ENCODE data around the gene STARD13.

Gene STARD13

DNA sequence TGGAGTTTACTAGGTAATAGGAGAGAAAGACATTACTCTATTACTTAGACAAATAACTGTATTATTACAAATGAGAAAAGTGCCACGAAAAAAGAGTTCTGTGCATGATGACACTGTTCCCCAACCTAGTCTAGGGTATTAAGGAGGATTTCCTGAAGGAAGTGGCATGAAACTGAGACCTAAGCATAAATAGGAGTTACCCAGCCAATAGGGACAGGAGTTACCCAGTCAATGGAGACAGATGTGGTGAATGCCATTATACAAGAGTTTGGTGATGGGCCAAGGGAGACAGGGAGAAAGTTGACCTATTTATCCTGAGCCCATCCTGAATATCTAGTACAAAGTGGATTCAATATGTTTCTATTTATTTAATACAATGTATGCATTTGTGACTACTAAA lies 203.9 kb downstream of the STARD13 start:
- H3K9ac ChIP-seq (ENCODE audit: insufficient read length, low read depth) = no peak overlapping the region
- no peaks in the 10 kb centered on the region for H3K9me3 ChIP-seq (ENCODE audit: insufficient read depth, low read length)
- H3K4me1 ChIP-seq (ENCODE audit: insufficient read depth, insufficient read length) = no peaks in the 10 kb centered on the region
- no peak overlapping the region for H3K4me3 ChIP-seq (ENCODE audit: insufficient read length, low read depth)
- no peak for DNase-seq (ENCODE audit: low read depth, low spot score)
- no peaks in the 10 kb centered on the region for H3K36me3 ChIP-seq (ENCODE audit: insufficient read depth, insufficient read length, low read length)
- TF ChIP-seq ZNF274 (IDR thresholded peaks at IDR 0.05; ENCODE audit: low read depth, low read length) = no peak
- no peak for TF ChIP-seq YY1 (IDR thresholded peaks at IDR 0.05; ENCODE audit: insufficient read depth, insufficient read length)
- H3K27me3 ChIP-seq (ENCODE audit: insufficient read depth, insufficient read length) = no peaks in the 10 kb centered on the region

DNA sequence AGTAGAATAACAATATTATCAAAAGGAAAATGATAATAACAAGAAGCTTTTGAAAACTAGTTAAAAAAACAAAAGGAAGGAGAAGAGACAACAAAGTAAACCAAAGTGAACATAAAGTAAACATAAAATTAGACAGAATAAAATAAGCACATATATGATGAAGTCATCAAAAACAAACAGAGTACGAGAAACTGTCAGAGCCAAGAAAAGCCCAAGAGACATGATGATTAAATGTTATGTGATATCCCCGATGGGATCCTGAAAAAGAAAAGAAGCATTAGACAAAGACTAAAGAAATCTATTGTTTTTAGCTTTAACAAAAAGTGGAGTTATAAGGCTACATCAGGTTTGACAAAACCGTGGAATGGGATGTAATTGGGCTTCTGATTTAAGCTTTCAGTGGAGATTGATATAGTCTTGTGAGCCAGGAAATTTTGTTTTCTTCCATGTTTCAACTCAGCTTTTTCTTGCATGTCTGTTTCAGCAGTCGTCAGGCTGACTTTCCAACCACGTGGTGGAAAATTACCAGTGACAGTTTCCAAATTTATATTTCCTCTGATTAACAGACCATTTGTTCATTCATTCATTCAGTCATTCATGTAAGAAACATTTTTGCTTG lies 204.5 kb downstream of the STARD13 start:
- H3K27me3 ChIP-seq (ENCODE audit: insufficient read depth, insufficient read length) = no peaks in the 10 kb centered on the region
- TF ChIP-seq SUZ12 (IDR thresholded peaks at IDR 0.05; ENCODE audit: extremely low read depth, insufficient read depth, insufficient read length) = no peak
- no peak for TF ChIP-seq YY1 (IDR thresholded peaks at IDR 0.05; ENCODE audit: insufficient read depth, insufficient read length)
- no peak for TF ChIP-seq ZNF274 (IDR thresholded peaks at IDR 0.05; ENCODE audit: low read depth, low read length)
- no peak overlapping the region for H3K4me3 ChIP-seq (ENCODE audit: insufficient read length, low read depth)
- H3K9ac ChIP-seq (ENCODE audit: insufficient read length, low read depth) = no peak overlapping the region
- H3K36me3 ChIP-seq (ENCODE audit: insufficient read depth, insufficient read length, low read length) = no peaks in the 10 kb centered on the region
- no peaks in the 10 kb centered on the region for H3K9me3 ChIP-seq (ENCODE audit: insufficient read depth, low read length)
- no peaks in the 10 kb centered on the region for H3K4me1 ChIP-seq (ENCODE audit: insufficient read depth, insufficient read length)
- DNase-seq (ENCODE audit: low read depth, low spot score) = no peak

DNA sequence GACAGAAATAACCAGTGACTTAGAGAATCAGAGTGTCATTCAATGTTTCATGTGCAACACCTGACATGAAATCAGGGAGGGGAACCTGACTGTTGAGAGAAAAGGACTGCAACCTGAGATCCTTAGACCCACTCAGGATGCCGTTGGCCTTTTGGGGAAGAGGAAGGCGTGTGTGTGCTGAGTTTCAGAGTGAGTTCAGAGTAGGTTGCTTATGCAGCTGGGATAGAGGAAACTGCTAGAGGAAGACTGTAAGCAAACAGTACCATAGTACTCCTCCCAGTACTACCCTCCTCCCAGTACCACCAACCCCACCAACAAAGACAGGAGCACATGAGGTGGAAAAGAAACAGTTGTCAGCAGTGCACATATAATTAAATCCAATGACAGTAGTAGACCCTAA lies 205.6 kb downstream of the STARD13 start:
- TF ChIP-seq SUZ12 (IDR thresholded peaks at IDR 0.05; ENCODE audit: extremely low read depth, insufficient read depth, insufficient read length) (no peak), YY1 (IDR thresholded peaks at IDR 0.05; ENCODE audit: insufficient read depth, insufficient read length) (no peak), ZNF274 (IDR thresholded peaks at IDR 0.05; ENCODE audit: low read depth, low read length) (no peak)
- Histone ChIP-seq H3K36me3 (ENCODE audit: insufficient read depth, insufficient read length, low read length) (no peaks in the 10 kb centered on the region), H3K9ac (ENCODE audit: insufficient read length, low read depth) (no peak overlapping the region), H3K4me3 (ENCODE audit: insufficient read length, low read depth) (no peak overlapping the region), H3K27me3 (ENCODE audit: insufficient read depth, insufficient read length) (no peaks in the 10 kb centered on the region), H3K4me1 (ENCODE audit: insufficient read depth, insufficient read length) (no peaks in the 10 kb centered on the region), H3K9me3 (ENCODE audit: insufficient read depth, low read length) (no peaks in the 10 kb centered on the region)
- no peak for DNase-seq (ENCODE audit: low read depth, low spot score)

DNA sequence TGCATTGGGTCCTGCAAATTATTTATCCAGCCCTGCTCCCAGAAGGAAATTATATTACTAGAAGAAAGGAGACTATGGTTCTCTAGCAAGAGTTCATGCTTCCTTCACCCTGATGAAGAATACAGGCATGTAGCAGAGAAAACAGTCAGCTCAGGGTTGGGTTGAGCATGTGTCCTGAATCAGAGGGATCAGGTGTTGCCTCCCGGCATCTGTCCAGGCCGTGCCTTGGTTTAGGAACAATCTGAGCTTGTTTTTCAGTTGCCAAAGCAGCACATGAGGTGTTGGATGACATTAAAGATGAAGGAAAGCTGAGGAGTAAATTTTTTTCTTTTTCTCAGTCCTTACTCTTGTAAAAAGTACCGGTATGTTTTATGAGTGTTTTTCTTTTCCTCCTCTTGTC lies 207.3 kb downstream of the STARD13 start:
- DNase-seq (ENCODE audit: low read depth, low spot score) = no peak
- TF ChIP-seq SUZ12 (IDR thresholded peaks at IDR 0.05; ENCODE audit: extremely low read depth, insufficient read depth, insufficient read length) = no peak
- no peak for TF ChIP-seq YY1 (IDR thresholded peaks at IDR 0.05; ENCODE audit: insufficient read depth, insufficient read length)
- TF ChIP-seq ZNF274 (IDR thresholded peaks at IDR 0.05; ENCODE audit: low read depth, low read length) = no peak
- H3K9me3 ChIP-seq (ENCODE audit: insufficient read depth, low read length) = no peaks in the 10 kb centered on the region
- no peaks in the 10 kb centered on the region for H3K4me1 ChIP-seq (ENCODE audit: insufficient read depth, insufficient read length)
- no peaks in the 10 kb centered on the region for H3K27me3 ChIP-seq (ENCODE audit: insufficient read depth, insufficient read length)
- no peak overlapping the region for H3K9ac ChIP-seq (ENCODE audit: insufficient read length, low read depth)
- H3K36me3 ChIP-seq (ENCODE audit: insufficient read depth, insufficient read length, low read length) = no peaks in the 10 kb centered on the region
- H3K4me3 ChIP-seq (ENCODE audit: insufficient read length, low read depth) = no peak overlapping the region

DNA sequence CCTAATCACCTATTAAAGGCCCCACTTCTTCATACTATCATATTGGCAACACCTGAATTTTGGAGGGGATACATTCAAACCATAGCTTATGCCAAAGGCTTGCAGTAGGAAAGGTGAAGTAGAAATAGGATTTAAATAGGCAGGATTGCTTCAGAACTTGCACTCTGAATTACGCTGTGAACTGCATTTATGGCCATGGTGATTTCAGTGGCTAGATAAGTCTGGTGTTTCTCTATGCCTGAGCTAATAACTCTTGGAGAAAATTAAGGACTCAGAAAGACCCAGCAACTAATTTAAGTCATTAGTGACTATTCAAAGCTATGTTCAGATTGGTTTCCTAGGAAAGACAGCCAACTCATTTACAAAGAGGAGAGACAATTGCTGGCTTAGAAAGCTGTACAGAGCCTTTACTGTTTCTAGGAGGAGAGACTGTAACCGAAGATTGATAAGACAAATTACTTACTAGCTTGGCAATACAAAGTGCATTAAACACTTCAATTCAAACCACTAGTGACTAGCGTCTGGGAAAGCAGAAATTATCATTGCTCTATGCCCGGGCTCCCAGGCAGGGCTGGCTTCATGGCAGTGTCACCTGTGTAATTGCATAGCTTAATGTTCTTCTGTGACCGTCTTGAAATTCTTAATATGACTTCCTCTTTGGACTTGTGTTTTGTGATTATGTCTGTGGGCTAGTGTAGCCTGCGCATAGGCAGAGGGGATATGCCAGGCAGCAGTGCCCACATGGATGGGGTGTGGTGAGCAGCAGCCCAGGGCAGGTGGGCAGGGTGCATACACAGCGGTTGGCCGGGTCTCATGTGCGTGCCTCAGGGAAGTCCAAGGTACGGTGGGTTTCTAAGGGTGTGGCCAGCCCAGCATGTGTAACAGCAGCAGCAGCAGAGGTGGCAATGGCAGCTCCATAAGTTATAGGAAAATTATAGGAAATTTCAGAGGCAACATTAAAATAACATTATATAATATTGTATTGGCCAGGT lies 209.3 kb downstream of the STARD13 start:
- no peak for DNase-seq (ENCODE audit: low read depth, low spot score)
- no peak for TF ChIP-seq SUZ12 (IDR thresholded peaks at IDR 0.05; ENCODE audit: extremely low read depth, insufficient read depth, insufficient read length)
- TF ChIP-seq ZNF274 (IDR thresholded peaks at IDR 0.05; ENCODE audit: low read depth, low read length) = no peak
- no peak for TF ChIP-seq YY1 (IDR thresholded peaks at IDR 0.05; ENCODE audit: insufficient read depth, insufficient read length)
- Histone ChIP-seq H3K4me1 (ENCODE audit: insufficient read depth, insufficient read length) (no peaks in the 10 kb centered on the region), H3K4me3 (ENCODE audit: insufficient read length, low read depth) (no peak overlapping the region), H3K36me3 (ENCODE audit: insufficient read depth, insufficient read length, low read length) (no peaks in the 10 kb centered on the region), H3K27me3 (ENCODE audit: insufficient read depth, insufficient read length) (no peaks in the 10 kb centered on the region), H3K9ac (ENCODE audit: insufficient read length, low read depth) (no peak overlapping the region), H3K9me3 (ENCODE audit: insufficient read depth, low read length) (no peaks in the 10 kb centered on the region)

DNA sequence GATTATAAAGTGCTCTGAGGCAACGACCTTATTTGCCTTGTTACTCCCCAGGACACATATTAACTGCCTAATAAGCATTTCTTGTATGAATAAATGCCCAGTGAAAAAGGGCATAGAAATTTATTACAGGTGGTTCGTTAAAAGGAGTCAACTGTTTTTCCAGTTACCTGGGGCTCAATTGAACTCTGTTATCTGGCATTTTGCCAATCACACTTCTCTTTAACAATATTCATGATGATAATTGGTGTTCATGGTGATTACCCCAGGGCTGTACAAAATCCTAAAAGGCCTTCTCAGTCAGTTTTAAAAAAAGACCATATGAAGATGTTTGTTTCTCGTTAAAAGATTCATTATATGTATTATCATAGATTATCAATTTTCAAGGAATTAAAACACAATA lies 212.2 kb downstream of the STARD13 start:
- no peaks in the 10 kb centered on the region for H3K9me3 ChIP-seq (ENCODE audit: insufficient read depth, low read length)
- no peaks in the 10 kb centered on the region for H3K27me3 ChIP-seq (ENCODE audit: insufficient read depth, insufficient read length)
- no peaks in the 10 kb centered on the region for H3K4me1 ChIP-seq (ENCODE audit: insufficient read depth, insufficient read length)
- no peak for DNase-seq (ENCODE audit: low read depth, low spot score)
- no peak overlapping the region for H3K4me3 ChIP-seq (ENCODE audit: insufficient read length, low read depth)
- H3K9ac ChIP-seq (ENCODE audit: insufficient read length, low read depth) = no peak overlapping the region
- no peaks in the 10 kb centered on the region for H3K36me3 ChIP-seq (ENCODE audit: insufficient read depth, insufficient read length, low read length)
- TF ChIP-seq SUZ12 (IDR thresholded peaks at IDR 0.05; ENCODE audit: extremely low read depth, insufficient read depth, insufficient read length) (no peak), ZNF274 (IDR thresholded peaks at IDR 0.05; ENCODE audit: low read depth, low read length) (no peak), YY1 (IDR thresholded peaks at IDR 0.05; ENCODE audit: insufficient read depth, insufficient read length) (no peak)

DNA sequence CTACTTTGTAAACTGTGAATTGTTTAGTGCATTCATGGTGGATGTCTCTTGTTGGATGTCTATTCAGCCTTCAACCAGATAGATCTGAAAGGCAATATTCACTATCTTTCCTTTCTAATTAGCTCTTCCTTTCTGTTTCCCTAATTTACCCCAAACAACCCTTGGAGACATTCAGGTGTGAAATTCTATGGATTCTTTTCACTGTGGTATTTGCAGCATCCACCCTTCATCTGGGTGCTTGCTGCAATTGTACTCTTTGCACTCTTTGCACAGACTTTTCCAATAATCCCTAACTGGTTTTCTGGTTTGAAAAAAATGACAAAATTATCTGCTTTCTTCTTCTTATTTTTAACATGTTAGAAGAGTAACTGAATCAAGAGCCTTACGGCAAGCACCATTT lies 212.8 kb downstream of the STARD13 start:
- no peak for DNase-seq (ENCODE audit: low read depth, low spot score)
- Histone ChIP-seq H3K27me3 (ENCODE audit: insufficient read depth, insufficient read length) (no peaks in the 10 kb centered on the region), H3K9me3 (ENCODE audit: insufficient read depth, low read length) (no peaks in the 10 kb centered on the region), H3K4me3 (ENCODE audit: insufficient read length, low read depth) (no peak overlapping the region), H3K9ac (ENCODE audit: insufficient read length, low read depth) (no peak overlapping the region), H3K36me3 (ENCODE audit: insufficient read depth, insufficient read length, low read length) (no peaks in the 10 kb centered on the region), H3K4me1 (ENCODE audit: insufficient read depth, insufficient read length) (no peaks in the 10 kb centered on the region)
- no peak for TF ChIP-seq YY1 (IDR thresholded peaks at IDR 0.05; ENCODE audit: insufficient read depth, insufficient read length)
- no peak for TF ChIP-seq SUZ12 (IDR thresholded peaks at IDR 0.05; ENCODE audit: extremely low read depth, insufficient read depth, insufficient read length)
- TF ChIP-seq ZNF274 (IDR thresholded peaks at IDR 0.05; ENCODE audit: low read depth, low read length) = no peak

Measured in NT2/D1 (cell line).